Brain pericyte (primary cell): ENCODE results near the gene JPH4.
"Not testable (repeated sequence)": the region's sequence is repeated elsewhere in the genome, so short reads cannot be mapped to it uniquely, and the experiment has no call there.

Source experiments
- DNase-seq: peaks from one replicate; pipeline ENCODE4 v3.0.0-alpha.2; 2012; ENCODE audit warnings: low read depth, low spot score

The JPH4 gene

GRCh38 chr14:23609001-23609400, 30.4 kb upstream of the JPH4 start:
- no peak for DNase-seq

- no peak for DNase-seq
These were observed 29.9 kb upstream of the JPH4 start for GRCh38 chr14:23608454-23608853.

DNA sequence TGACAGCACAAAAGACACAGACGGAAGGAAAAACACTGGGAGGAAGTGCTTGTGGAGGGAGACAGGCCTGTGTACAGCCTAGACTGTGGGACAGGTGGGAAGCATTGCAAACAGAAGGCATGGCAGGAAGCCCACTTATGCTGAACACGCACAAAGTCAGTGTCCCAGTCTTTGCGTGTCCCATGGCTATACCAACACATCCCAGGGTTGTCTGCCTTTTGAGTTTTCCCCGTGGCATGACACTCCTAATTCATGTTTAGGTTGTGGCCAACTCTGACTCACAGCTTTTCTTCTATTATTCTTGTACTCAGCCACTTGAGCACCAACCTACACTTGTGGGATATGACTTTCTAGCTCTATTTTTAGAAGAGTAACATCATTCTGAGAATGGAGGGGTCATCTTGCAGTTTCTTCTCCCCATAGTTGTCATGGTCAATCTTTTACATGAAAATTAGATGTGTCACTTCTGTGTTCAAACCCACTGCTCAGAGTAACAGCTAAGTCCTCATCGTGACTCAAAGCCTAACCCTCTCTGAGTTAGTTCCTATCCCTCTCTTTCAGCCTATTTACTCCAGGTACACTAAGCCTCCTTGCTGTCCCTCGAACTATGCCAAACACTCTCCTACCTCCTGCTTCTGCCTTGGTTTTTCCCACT, 27.5 kb upstream of the JPH4 start:
- DNase-seq = no peak

- no peak for DNase-seq
These were observed 26.1 kb upstream of the JPH4 start for GRCh38 chr14:23604675-23605170.

DNA sequence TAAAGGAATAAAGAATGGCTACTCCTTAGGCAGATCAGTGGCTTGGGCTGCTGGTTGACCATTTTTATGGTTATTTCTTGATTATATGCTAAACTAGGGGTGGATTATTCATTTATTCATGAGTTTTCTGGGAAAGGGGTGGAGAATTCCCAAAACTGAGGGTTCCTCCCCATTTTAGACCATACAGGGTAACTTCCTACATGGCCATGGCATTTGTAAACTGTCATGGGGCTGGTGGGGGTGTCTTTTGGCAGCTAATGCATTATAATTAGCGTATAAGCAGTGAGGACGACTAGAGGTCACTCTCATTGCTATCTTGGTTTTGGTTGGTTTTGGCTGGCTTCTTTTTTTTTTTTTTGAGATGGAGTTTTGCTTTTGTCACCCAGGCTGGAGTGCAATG, 25.6 kb upstream of the JPH4 start:
- no peak for DNase-seq

- DNase-seq = no peak
These were observed 24.5 kb upstream of the JPH4 start for GRCh38 chr14:23603103-23603502.

DNA sequence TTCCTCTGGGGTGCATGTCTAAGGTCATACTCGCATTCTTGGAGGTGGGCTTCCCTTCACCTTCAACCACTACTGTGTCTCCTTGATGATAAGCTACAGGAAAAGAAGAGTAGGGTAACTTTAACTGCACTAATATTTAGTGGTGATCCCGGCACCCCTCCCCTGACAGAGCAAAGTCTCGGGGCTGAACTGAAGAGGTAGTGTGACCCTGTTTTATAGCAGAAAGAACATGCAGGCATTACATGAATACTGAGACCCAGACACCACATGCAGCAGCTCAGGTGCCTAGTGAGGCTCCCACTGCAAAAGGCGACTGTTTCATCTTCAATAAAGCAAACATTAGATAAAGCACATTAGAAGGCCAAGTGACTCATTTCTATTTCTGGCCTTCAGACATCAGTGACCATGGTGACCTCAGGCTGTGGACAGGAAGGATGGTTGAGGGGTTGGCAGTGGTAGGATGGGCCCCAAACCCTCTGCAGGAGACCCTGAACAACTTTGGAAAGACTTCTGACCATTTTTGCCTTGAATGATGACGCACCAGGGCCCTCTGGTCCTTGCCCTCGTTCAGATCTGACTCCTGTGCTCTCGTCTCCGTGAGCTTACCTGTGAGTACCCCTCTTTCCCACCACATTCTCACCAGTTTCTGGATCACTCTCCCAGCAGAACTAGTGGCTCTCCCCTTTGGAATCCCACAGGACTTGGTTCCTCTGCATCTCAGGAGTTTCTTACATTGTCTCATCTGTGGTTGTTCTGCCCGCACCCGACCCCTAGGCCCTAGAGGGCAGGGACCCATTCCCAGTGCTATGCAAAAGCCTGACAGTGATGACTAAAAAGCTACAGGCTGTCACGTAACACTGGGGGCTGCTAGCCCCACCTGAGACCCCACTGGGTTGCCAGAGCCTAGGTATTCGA, 23.8 kb upstream of the JPH4 start:
- DNase-seq = no peak

DNA sequence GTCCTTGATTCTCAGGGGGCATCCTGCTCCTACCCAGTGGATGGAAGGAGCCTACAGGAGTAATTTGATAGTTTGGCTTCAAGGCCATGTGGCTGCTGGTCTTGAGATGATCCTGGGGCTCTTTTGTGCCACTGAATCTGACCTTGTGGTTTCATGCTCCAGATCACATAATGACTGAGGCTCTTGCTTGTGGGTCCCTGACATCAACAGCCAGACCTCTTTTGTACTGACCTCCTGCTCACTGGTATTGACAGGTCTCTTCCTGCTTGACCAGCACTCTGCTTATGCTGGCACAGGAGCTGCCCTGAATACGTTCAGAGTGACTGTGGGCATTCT, 23.2 kb upstream of the JPH4 start:
- DNase-seq = no peak

DNA sequence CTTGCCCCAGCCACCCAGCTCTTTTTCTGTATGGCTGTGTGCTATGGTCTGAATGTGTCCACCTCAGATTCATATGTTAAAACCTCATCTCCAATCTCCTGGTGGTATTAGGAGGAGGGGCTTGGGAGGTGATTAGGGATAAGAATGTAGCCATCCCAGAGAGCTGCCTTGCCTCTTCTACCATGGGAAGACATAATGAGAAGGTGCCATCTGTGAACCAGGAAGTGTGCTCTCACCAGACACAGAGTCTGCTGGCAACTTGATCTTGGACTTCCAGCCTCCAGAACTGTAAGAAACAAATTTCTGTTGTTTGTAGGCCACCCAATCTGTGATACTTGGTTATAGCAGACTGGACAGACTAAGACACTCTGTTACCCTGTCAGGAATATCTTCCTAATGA, 22.8 kb upstream of the JPH4 start:
- no peak for DNase-seq

DNA sequence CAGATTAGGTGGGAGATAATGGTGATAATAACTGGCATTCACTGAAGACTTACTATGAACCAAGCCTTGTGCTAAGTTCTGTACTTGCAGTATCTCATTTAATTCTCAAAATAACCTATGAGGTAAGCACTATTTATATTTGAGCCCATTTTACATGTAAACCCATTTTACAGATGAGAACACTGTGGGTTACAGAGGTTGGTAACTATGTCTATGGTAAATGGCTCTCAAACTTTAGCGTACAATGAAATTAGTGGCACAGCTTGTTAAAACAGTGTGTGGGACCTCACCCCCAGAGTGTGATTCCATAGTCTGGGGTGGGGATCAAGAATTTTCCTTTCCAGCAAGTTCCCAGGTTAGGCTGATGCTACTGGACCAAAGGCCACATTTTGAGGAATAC, 22.2 kb upstream of the JPH4 start:
- no peak for DNase-seq

- no peak for DNase-seq
These were observed 21.7 kb upstream of the JPH4 start for GRCh38 chr14:23600322-23600707.

GRCh38 chr14:23594191-23594590, 15.6 kb upstream of the JPH4 start:
- DNase-seq = not testable (repeated sequence)

DNA sequence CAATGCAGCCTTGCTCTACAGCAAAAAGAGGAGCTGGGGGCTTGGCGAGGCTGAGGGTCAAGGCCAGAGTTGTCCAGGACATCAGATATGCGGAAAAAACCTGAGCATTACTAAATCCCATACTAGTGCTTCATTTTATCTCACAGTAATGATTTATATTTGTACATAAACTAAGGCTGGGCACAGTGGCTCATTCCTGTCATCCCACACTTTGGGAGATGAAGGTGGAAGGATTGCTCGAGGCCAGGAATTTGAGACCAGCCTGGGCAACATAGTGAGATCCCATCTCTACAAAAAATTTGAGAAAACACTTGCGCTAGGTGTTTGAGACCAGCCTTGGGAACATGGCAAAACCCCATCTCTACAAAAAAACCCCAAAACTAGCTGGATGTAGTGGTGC, 11.6 kb upstream of the JPH4 start:
- DNase-seq = no peak

GRCh38 chr14:23589606-23590005, 11.0 kb upstream of the JPH4 start:
- no peak for DNase-seq

DNA sequence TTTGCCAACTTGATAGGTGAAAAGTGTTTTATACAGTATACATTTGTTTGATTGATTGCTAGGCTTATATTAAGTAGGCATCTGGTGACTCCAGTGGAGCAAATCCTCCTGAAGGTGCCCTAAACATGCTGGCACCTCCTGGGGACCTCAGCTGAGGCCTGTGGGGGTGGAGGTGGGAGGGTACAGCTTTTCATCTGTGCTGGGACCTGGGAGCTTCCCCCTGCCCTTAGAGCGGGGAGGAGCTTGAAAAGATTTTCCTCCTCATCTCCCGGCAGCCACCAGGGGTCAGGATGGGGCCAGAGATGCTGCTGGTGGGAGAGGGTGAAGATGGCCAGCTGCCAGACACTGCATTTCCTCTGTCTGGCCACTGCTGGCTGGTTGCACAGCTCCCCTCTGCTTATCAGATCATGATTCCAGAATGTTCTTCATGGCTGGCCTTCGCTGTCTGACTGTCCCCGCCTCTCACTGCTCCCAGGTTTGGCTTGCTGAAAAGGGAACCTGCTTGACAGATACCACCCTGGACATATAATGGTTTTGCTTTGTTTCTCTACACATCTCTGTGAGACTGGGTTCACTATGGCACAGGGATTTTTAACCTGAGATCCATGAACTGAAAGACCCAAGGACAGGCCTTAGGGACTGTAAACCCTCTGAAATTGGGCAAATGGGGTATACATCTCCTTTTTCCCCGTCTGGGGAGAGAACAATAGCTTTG, 10.5 kb upstream of the JPH4 start:
- peak; percentile 67 for DNase-seq

DNA sequence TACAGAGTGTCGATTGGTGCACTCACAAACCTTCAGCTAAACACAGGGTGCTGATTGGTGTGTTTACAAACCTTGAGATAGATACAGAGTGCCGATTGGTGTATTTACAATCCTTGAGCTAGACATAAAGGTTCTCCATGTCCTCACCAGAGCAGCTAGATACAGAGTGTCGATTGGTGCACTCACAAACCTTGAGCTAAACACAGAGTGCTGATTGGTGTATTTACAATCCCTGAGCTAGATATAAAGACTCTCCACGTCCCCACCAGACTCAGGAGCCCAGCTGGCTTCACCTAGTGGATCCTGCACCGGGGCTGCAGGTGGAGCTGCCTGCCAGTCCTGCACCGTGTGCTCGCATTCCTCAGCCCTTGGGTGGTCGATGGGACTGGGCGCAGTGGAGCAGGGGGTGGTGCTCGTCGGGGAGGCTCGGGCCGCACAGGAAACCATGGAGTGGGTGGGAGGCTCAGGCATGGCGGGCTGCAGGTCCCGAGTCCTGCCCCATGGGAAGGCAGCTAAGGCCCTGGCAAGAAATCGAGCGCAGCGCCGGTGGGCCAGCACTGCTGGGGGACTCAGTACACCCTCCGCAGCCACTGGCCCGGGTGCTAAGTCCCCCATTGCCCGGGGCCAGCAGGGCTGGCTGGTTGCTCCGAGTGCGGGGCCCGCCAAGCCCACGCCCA, 6.1 kb upstream of the JPH4 start:
- DNase-seq = not testable (repeated sequence)

DNA sequence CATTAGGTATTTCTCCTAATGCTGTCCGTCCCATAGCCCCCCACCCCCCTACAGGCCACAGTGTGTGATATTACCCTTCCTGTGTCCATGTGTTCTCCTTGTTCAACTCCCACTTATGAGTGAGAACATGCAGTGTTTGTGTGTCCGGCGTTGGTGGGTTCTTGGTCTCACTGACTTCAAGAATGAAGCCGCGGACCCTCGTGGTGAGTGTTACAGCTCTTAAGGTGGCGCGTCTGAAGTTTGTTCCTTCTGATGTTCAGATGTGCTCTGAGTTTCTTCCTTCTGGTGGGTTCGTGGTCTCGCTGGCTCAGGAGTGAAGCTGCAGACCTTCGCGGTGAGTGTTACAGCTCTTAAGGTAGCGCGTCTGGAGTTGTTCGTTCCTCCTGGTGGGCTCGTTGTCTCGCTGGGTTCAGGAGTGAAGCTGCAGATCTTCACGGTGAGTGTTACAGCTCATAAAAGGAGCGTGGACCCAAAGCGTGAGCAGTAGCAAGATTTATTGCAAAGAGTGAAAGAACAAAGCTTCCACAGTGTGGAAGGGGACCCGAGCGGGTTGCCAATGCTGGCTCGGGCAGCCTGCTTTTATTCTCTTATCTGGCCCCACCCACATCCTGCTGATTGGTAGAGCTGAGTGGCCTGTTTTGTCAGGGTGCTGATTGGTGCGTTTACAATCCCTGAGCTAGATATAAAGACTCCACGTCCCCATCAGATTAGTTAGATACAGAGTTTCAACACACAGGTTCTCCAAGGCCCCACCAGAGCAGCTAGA, 5.4 kb upstream of the JPH4 start:
- not testable (repeated sequence) for DNase-seq

DNA sequence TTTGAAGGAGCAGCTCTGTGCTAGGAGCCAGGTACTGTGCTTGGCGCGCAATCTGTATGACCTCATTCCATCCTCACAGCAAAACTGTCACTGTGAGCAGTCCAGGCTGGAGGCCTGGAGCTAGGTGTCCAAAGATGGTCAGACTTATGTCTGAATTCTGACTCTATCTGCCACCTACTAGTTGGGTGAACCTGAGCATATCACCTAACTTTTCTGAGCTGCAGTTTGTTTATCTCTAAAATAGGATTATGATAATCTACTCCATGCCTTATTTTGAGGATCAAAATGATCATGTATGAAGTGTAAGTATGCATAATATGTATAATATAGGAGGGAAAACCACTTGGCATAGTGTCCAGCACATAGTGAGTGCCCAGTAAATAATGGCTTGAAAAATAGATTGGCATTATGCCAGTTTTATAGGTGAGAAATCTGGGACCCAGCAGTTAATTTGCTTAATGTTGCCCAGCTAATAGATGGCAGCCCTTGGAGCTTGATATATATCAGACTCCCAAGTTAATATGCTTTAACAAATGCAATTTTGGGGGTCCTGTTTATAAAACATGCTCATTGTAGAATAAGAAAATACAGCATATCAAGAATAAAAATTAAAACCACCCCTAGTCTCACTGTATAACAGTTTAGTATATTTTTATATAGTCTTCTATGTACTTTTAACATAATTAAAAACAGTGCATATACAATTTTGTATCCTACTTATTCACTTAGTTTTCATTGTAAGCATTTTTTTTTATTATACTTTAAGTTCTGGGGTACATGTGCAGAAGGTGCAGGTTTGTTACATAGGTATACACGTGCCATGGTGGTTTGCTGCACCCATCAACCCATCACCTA, 4.5 kb upstream of the JPH4 start:
- DNase-seq = no peak

DNA sequence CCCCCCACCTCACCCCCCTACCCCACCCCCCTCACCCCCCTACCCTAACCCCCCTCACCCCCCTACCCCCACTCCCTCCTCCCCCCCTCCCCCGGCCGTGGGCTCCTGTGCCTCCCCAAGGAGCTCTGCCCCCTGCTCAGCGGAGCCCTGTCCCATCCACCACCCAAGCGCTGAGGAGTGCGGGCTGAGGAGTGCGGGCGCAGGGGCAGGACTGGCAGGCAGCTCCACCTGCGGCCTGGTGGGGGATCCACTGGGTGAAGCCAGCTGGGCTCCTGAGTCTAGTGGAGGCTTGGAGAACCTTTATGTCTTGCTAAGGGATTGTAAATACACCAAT, 2.3 kb upstream of the JPH4 start:
- DNase-seq = no peak

- DNase-seq = no peak
These were observed 1.7 kb upstream of the JPH4 start for GRCh38 chr14:23580152-23580926.
